Ammon's horn (tissue), 1 donor: ENCODE data around the gene FILIP1.
A peak's percentile ranks its signal among the peaks of the same experiment; 100 is the strongest.

Source experiments
- DNase-seq: peaks from one replicate; pipeline ENCODE4 v3.0.0-alpha.2; 2016; ENCODE audit warnings: low spot score

Gene FILIP1

GRCh38 chr6:75337835-75338580 is 155.6 kb downstream of the FILIP1 start:
- no peak for DNase-seq

DNA sequence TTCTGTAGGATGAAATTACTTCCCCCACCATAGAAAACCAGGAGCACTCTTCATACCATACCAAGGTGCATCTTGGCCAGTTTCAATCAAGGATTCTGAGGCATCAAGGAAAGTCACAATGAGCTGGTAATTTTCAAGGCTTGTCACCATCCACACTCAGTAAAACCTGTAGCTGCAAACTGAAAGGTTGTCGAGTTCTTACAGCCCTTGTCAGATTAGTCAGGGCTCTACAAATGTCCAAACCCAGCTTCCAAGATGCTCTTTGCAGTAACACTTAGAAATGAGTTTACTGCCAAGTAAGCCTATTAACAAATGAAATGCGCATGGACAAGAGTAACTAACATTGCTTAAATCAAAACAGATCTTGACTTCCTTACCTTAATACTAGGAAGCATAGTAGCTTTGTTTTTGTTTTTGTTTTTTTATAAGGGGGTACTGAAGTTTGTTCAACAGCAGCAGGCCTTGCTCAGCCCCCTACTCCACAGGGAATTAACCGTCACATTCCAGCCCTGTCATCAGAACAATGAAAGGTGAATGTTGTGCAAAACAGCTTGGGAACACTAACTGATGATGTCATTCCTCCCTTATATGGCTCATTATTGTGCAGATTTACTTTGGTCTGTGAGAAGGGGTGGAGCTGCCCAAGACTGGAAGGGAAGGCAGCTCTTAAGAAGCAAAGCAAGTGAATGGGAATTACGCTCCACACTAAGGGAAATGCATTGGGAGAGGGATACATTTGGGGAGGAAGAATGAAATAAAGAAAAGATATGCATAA is 159.1 kb downstream of the FILIP1 start:
- DNase-seq: peak; percentile 23

GRCh38 chr6:75333676-75334200 is 159.9 kb downstream of the FILIP1 start:
- no peak for DNase-seq

- no peak for DNase-seq
These were observed 162.4 kb downstream of the FILIP1 start for GRCh38 chr6:75331151-75331550.

GRCh38 chr6:75329703-75330102 is 163.9 kb downstream of the FILIP1 start:
- no peak for DNase-seq

DNA sequence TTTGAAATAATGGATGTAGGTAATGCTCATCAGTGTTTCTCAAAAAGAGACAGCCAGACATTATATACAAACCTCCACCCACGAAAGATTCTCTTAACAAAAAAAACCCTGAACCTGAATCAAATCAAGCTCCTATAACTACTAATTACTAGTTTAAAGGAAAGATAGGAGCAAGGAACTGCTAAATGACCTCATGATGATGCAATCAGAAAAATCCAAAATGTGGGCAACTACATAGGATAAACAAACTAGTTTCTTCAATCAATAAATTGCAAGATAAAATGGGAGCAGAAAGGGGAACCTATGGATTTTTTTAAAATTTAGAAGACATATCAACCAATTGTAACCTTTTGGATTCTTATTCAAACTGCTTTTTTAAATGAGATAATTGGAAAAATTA is 165.8 kb downstream of the FILIP1 start:
- DNase-seq: no peak

DNA sequence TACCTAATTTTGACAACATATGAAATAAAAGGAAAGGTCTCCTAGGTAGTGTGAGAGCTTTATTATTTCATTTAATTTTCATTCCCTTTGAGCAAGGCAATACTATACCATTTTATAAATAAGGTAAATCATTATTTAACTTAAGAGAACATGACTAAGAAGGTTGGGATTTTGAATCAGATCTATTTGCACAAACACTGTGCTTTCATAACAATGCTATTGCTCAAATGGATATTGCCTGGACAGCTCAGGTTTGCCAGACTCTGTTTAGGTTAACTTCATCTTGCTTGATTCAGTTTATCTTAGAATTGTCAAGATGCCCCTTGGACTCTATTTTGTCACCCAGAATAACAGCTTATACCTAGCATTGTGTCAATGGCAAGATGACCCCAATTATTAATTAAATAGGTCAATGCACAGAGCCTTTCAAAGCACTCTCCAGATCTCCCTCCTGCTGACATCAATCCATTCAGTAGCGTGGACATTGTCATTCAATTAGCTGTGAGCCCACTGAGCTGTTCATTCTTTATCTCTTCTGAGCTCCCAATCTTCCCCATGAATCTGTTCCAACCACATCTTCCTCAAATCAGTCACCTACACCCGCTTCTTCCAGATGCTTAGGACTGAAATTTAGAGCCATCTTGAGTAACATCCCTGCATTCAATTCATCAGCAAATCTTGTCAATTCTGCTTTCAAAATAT is 166.9 kb downstream of the FILIP1 start:
- DNase-seq: no peak

- no peak for DNase-seq
These were observed 174.7 kb downstream of the FILIP1 start for GRCh38 chr6:75318900-75319299.

DNA sequence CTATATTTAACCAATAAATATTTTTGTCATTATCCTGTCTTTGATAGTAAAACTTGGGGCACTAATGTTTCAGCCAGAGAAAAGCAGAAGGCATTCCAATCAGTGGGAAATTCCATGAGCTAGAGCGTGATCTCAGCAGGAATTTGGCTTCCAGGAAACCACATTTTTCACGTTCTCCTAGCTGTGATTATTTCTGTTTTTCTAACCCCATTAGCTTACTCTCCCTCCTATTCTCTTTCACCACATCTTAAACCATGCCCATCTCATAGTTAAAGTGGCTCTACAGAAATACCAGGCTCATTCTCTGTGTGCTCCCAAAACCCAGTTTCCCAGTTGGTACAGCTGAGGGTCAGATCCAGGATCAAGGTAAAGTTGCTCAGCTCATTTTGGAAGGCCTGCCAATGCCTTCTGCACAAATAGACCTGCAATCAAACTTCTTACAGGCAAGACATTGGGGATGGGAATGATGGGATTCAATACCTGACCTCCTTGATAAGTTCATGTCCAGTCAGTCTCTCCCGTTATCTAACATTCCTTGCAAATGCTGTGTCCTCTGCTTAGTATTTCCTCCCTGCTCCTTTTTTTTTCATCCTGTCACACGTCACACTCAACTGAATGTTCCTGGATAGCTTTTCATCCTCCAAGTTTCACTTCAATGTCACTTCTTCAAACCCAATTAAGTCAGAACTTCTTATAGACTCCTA is 175.9 kb downstream of the FILIP1 start:
- DNase-seq: no peak

DNA sequence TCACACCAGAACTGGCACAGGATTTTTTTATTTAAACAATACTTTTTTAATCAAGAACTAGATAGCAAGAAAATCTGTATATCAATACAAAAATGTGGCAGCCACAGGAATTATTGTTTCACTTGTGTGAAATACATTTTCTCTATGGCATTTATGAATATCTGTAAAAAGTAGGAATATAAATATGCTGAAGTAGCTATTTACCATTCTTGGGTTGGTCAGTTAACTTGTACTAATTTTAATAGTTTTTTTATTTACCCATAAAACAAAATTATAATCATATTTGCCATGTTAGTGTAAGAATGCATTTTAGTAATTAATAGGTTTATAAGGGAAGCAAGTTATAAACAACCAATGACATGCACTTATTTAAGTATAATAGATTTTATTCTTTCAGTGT is 177.6 kb downstream of the FILIP1 start:
- no peak for DNase-seq

GRCh38 chr6:75308250-75308988 is 185.2 kb downstream of the FILIP1 start:
- DNase-seq: no peak

DNA sequence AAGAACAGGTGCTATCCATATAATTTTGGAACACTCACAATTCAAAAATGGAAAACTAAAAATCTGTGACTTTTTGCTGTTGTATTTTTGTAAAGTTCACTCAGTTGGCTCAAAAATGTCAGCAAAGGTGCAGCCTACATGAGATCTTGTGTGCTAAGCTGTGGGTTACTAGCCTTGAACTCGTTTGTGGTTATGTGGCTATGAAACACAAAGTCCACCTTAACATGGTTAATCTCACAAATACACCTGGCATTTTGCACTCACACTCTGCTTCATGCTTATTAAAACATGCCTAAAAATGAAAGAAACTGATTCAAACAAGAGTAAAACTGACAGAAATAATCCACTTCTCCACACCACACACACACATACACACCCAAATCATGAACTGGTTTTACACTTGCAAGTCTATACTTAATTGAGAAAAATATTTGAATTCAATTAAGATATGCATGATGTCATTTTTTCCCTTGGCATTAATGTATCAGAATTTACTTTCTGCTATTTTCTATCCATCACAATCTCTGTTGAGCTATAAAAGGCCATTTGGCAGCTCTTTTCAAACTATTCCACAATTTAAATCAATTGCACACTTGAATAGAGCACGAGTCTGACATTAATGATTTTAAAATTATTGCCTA is 186.1 kb downstream of the FILIP1 start:
- no peak for DNase-seq

DNA sequence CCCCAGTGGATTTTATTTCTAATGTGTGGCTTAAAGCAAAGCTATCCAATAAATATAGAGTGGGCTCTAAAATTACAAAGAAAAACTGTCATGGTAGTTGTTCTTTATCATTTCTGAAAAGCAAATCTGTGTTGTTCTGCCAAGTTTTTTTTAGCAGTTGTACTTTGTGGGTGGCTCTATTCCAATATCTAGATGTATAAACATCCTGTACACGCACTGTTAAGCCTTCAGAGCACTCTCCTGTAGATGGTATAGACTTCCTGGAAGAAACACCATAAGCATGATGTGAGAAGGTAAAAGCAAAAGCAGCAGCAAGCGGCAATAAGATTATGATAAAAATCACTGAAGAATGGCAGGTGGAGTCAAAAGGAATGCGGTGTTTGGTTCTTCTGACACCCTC is 187.5 kb downstream of the FILIP1 start:
- no peak for DNase-seq

GRCh38 chr6:75305573-75305972 is 188.0 kb downstream of the FILIP1 start:
- DNase-seq: no peak

GRCh38 chr6:75302280-75302679 is 191.3 kb downstream of the FILIP1 start:
- DNase-seq: no peak

- no peak for DNase-seq
These were observed 192.1 kb downstream of the FILIP1 start for GRCh38 chr6:75301537-75301936.

- no peak for DNase-seq
These were observed 192.5 kb downstream of the FILIP1 start for GRCh38 chr6:75301088-75301487.

DNA sequence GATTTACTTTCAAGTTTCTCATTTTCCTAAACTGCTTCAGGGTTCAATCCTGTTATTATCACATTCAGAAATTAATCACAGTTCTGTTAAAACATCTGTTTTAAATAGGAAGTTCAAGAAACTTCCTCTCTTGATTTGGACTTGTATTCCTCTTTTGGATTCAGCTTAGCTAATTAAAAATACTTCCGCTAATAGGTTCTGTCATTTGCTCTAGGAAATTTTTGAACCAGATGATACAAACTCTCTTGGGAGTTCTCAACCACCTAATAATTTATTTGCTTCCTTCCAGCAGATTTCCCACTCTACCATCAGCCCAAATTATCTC is 193.1 kb downstream of the FILIP1 start:
- no peak for DNase-seq

GRCh38 chr6:75299801-75300530 is 193.6 kb downstream of the FILIP1 start:
- no peak for DNase-seq
